Ascending aorta (tissue), 2 donors: ENCODE data around the gene EDRF1. TPM values are rescaled to one million over a fixed set of nuclear protein-coding genes. Genes with fewer than 3 reads are reported as not detected.
"Not testable (repeated sequence)": the region's sequence is repeated elsewhere in the genome, so short reads cannot be mapped to it uniquely, and the experiment has no call there.

Experiments
- DNase-seq, 2 donors: peaks; one replicate each; pipeline ENCODE4 v3.0.0-alpha.2; 2019; ENCODE audit warnings: low spot score in 2 of 2
- H3K27ac ChIP-seq, 2 donors: fragments of 200-600 bp; sonication (generic); one replicate each; pipeline ENCODE4 v1.5.1; 2016 to 2017; ENCODE audit warnings: mild to moderate bottlenecking in 1 of 2
- H3K27me3 ChIP-seq: fragments of 200-600 bp; sonication (generic); one replicate; pipeline ENCODE4 v1.5.1; 2017
- H3K36me3 ChIP-seq, 2 donors: fragments of 200-600 bp; sonication (generic); one replicate each; pipeline ENCODE4 v1.5.1; 2016
- H3K4me1 ChIP-seq, 2 donors: fragments of 200-600 bp; sonication (generic); one replicate each; pipeline ENCODE4 v1.5.1; 2016 to 2017; ENCODE audit warnings: mild to moderate bottlenecking in 1 of 2
- H3K4me3 ChIP-seq, 2 donors: fragments of 200-600 bp; sonication (generic); one replicate each; pipeline ENCODE4 v1.5.1; 2016 to 2017; ENCODE audit warnings: mild to moderate bottlenecking in 1 of 2
- H3K9me3 ChIP-seq, 2 donors: fragments of 200-600 bp; sonication (generic); one replicate each; pipeline ENCODE4 v1.5.1; 2016
- CTCF ChIP-seq, 3 experiments: fragments of 200-600 bp in 2 of 3; fragments of 450-650 bp in 1 of 3; sonication (generic) in 2 of 3; IDR thresholded peaks; one replicate each; pipeline ENCODE4 v1.5.1; 2016 to 2019; ENCODE audit warnings: antibody characterized with exemption in 3 of 3, mild to moderate bottlenecking in 1 of 3, moderate library complexity in 1 of 3
- intact Hi-C: fragments of 100-400 bp; cut with DNase I; formaldehyde crosslinking; loops from one replicate; pipeline ENCODE4 v1.15.1; 2023
- total RNA-seq: library from RNA; depleted of rRNA; stranded (reverse); fragments of >200 nt; gene quantifications from one replicate; pipeline ENCODE4 v1.1.0, GENCODE V29; 2016

Gene EDRF1
- total RNA-seq, 1 donor from 2014 or later, result 0.53 TPM

- Histone ChIP-seq H3K4me3 (no peak overlapping the region), H3K27me3 (no peaks in the 10 kb centered on the region), H3K27ac (no peak overlapping the region), H3K9me3 (no peaks in the 10 kb centered on the region), H3K4me1 (no peaks in the 10 kb centered on the region), H3K36me3 (no peaks in the 10 kb centered on the region)
- intact Hi-C loops, result no loop called here
- no peak for TF ChIP-seq CTCF (IDR thresholded peaks at IDR 0.05)
- no peak for DNase-seq
Measured at GRCh38 chr10:125700355-125700911, 19.1 kb upstream of the EDRF1 start.

- no peaks in the 10 kb centered on the region for H3K4me1 ChIP-seq
- no peak overlapping the region for H3K27ac ChIP-seq
- H3K4me3 ChIP-seq, result no peak overlapping the region
- no peak for DNase-seq
- no peak for TF ChIP-seq CTCF (IDR thresholded peaks at IDR 0.05)
- intact Hi-C loops, result no loop called here
- peaks cover 3 to 12% of the 10 kb centered on the region in 2 donors for H3K9me3 ChIP-seq
- no peaks in the 10 kb centered on the region for H3K27me3 ChIP-seq
- H3K36me3 ChIP-seq, result no peaks in the 10 kb centered on the region
Measured at GRCh38 chr10:125707541-125708468, 11.7 kb upstream of the EDRF1 start.

- Histone ChIP-seq H3K9me3 (peaks cover 3 to 22% of the 10 kb centered on the region in 2 donors), H3K36me3 (no peaks in the 10 kb centered on the region), H3K4me1 (no peaks in the 10 kb centered on the region), H3K27me3 (no peaks in the 10 kb centered on the region), H3K4me3 (no peak overlapping the region), H3K27ac (no peak overlapping the region)
- intact Hi-C loops, result no loop called here
- no peak for DNase-seq
- TF ChIP-seq CTCF (IDR thresholded peaks at IDR 0.05), result no peak
Measured at GRCh38 chr10:125708971-125709503, 10.5 kb upstream of the EDRF1 start.

- no peak overlapping the region for H3K4me3 ChIP-seq
- no peak overlapping the region for H3K27ac ChIP-seq
- H3K9me3 ChIP-seq, result peaks cover 3 to 26% of the 10 kb centered on the region in 2 donors
- intact Hi-C loops, result no loop called here
- H3K36me3 ChIP-seq, result no peaks in the 10 kb centered on the region
- DNase-seq, result no peak
- no peaks in the 10 kb centered on the region for H3K27me3 ChIP-seq
- no peak for TF ChIP-seq CTCF (IDR thresholded peaks at IDR 0.05)
- H3K4me1 ChIP-seq, result no peaks in the 10 kb centered on the region
Measured at GRCh38 chr10:125709553-125710474, 9.7 kb upstream of the EDRF1 start.

GRCh38 chr10:125711110-125711750 is 8.3 kb upstream of the EDRF1 start:
- DNase-seq, result no peak
- intact Hi-C loops, result no loop called here
- H3K27me3 ChIP-seq, result no peaks in the 10 kb centered on the region
- no peak for TF ChIP-seq CTCF (IDR thresholded peaks at IDR 0.05)
- H3K4me3 ChIP-seq, result no peak overlapping the region
- H3K4me1 ChIP-seq, result no peaks in the 10 kb centered on the region
- H3K9me3 ChIP-seq, result peaks cover 3 to 30% of the 10 kb centered on the region in 2 donors
- no peaks in the 10 kb centered on the region for H3K36me3 ChIP-seq
- H3K27ac ChIP-seq, result no peak overlapping the region

- H3K27me3 ChIP-seq, H3K36me3 ChIP-seq, H3K4me1 ChIP-seq, DNase-seq, H3K27ac ChIP-seq, H3K4me3 ChIP-seq, intact Hi-C loops: not testable (repeated sequence)
- peaks cover 3 to 30% of the 10 kb centered on the region in 2 donors for H3K9me3 ChIP-seq
Measured at GRCh38 chr10:125714728-125715127, 4.8 kb upstream of the EDRF1 start.
